H1 (cell line): ENCODE results near the gene TNC.

Source experiments
- CEBPB ChIP-seq: IDR thresholded peaks from 2 replicates; pipeline ENCODE4 v1.6.1; 2012; ENCODE audit warnings: low read depth, low read length
- EP300 ChIP-seq, 2 experiments: IDR thresholded peaks; 1 replicate in 1 of 2; 2 replicates in 1 of 2; pipeline ENCODE4 v1.6.1; 2011 to 2012; ENCODE audit warnings: low read depth in 2 of 2, low read length in 2 of 2, mild to moderate bottlenecking in 2 of 2, borderline replicate concordance in 1 of 2, inconsistent platforms in 1 of 2, moderate library complexity in 1 of 2
- JUN ChIP-seq: IDR thresholded peaks from 2 replicates; pipeline ENCODE4 v1.6.1; 2011; ENCODE audit warnings: low read depth, mild to moderate bottlenecking, improper control_type of control experiment, low read length
- POLR2A ChIP-seq, 2 experiments: IDR thresholded peaks; 1 replicate in 1 of 2; 2 replicates in 1 of 2; pipeline ENCODE4 v1.6.1; 2011; ENCODE audit warnings: low read depth in 2 of 2, low read length in 2 of 2, mild to moderate bottlenecking in 2 of 2; ENCODE audit errors: control extremely low read depth in 1 of 2
- POLR2AphosphoS5 ChIP-seq: IDR thresholded peaks from 2 replicates; pipeline ENCODE4 v1.6.1; 2011; ENCODE audit warnings: low read depth, low read length
- RBBP5 ChIP-seq: IDR thresholded peaks from 2 replicates; pipeline ENCODE4 v1.7.1; 2012; ENCODE audit warnings: low read depth, mild to moderate bottlenecking, inconsistent platforms, low read length, moderate library complexity, borderline replicate concordance
- RFX5 ChIP-seq: IDR thresholded peaks from 2 replicates; pipeline ENCODE4 v1.6.1; 2011; ENCODE audit warnings: low read depth, low read length, improper control_type of control experiment, borderline replicate concordance
- SUZ12 ChIP-seq: fragments of 200-600 bp; sonication (generic); IDR thresholded peaks from 2 replicates; pipeline ENCODE4 v1.6.1; 2012; ENCODE audit warnings: mild to moderate bottlenecking, inconsistent platforms, low read length, moderate library complexity, mixed read lengths
- TAF7 ChIP-seq: optimal IDR thresholded peaks from 2 replicates; pipeline ENCODE3; 2011; ENCODE audit warnings: low read depth, mild to moderate bottlenecking, inconsistent platforms, low read length, moderate library complexity, borderline replicate concordance
- ZNF274 ChIP-seq: IDR thresholded peaks from 2 replicates; pipeline ENCODE4 v1.7.0; 2012; ENCODE audit warnings: low read length, borderline replicate concordance; ENCODE audit errors: extremely low read depth
- TF ChIP-seq, protein P1 (sequence below), 3 experiments: IDR thresholded peaks; 1 replicate in 2 of 3; 2 replicates in 1 of 3; pipeline versions ENCODE4 v1.5.1 to v1.6.1; 2011; ENCODE audit warnings: low read length in 3 of 3, mild to moderate bottlenecking in 3 of 3, inconsistent platforms in 2 of 3, low read depth in 1 of 3, moderate library complexity in 1 of 3; ENCODE audit not compliant: insufficient read depth in 1 of 3; ENCODE audit errors: control extremely low read depth in 1 of 3
- TF ChIP-seq, protein P2 (sequence below): IDR thresholded peaks from 2 replicates; pipeline ENCODE4 v1.6.1; 2012; ENCODE audit warnings: inconsistent platforms

- no peak for TF ChIP-seq ZNF274
- TF ChIP-seq, protein P1, sequence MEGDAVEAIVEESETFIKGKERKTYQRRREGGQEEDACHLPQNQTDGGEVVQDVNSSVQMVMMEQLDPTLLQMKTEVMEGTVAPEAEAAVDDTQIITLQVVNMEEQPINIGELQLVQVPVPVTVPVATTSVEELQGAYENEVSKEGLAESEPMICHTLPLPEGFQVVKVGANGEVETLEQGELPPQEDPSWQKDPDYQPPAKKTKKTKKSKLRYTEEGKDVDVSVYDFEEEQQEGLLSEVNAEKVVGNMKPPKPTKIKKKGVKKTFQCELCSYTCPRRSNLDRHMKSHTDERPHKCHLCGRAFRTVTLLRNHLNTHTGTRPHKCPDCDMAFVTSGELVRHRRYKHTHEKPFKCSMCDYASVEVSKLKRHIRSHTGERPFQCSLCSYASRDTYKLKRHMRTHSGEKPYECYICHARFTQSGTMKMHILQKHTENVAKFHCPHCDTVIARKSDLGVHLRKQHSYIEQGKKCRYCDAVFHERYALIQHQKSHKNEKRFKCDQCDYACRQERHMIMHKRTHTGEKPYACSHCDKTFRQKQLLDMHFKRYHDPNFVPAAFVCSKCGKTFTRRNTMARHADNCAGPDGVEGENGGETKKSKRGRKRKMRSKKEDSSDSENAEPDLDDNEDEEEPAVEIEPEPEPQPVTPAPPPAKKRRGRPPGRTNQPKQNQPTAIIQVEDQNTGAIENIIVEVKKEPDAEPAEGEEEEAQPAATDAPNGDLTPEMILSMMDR (IDR thresholded peaks at IDR 0.05; ENCODE audit: control extremely low read depth in 1 of 3, insufficient read depth in 1 of 3, low read depth in 1 of 3, low read length in 3 of 3): no peak
- TF ChIP-seq, protein P2, sequence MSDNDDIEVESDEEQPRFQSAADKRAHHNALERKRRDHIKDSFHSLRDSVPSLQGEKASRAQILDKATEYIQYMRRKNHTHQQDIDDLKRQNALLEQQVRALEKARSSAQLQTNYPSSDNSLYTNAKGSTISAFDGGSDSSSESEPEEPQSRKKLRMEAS: no peak
- TF ChIP-seq POLR2AphosphoS5: no peak
- TF ChIP-seq JUN: no peak
- TF ChIP-seq RBBP5: no peak
- TF ChIP-seq CEBPB: no peak
- TF ChIP-seq POLR2A (IDR thresholded peaks at IDR 0.05; ENCODE audit: control extremely low read depth in 1 of 2, low read depth in 2 of 2, low read length in 2 of 2): no peak
- no peak for TF ChIP-seq SUZ12
- no peak for TF ChIP-seq EP300 (IDR thresholded peaks at IDR 0.05; ENCODE audit: borderline replicate concordance in 1 of 2, low read depth in 2 of 2, low read length in 2 of 2)
- no peak for TF ChIP-seq RFX5
- TF ChIP-seq TAF7: no peak
Measured at GRCh38 chr9:115148721-115149120, 30.8 kb upstream of the TNC start.
